SW480 (cell line): Measurements from ENCODE around the gene MBL2.
A peak's percentile ranks its signal among the peaks of the same experiment; 100 is the strongest.

Experiments
- DNase-seq: peaks from one replicate; pipeline ENCODE4 v3.0.0-alpha.2; 2016; ENCODE audit warnings: low spot score

The MBL2 gene

GRCh38 chr10:52740155-52740549, 32.4 kb downstream of the MBL2 start:
- DNase-seq: no peak

- no peak for DNase-seq
These were observed 33.0 kb downstream of the MBL2 start for GRCh38 chr10:52739380-52740154.

GRCh38 chr10:52738951-52739350, 33.6 kb downstream of the MBL2 start:
- no peak for DNase-seq

- DNase-seq: peak; percentile 27
These were observed 43.1 kb downstream of the MBL2 start for GRCh38 chr10:52729271-52730104.

GRCh38 chr10:52720018-52720417, 52.6 kb downstream of the MBL2 start:
- no peak for DNase-seq
